ENCODE results near the gene CLEC4M. TPM values are rescaled to one million over a fixed set of nuclear protein-coding genes. Genes with fewer than 3 reads are reported as not detected.

CLEC4M gene
- total and polyA plus RNA-seq, 2 of the 8 experiments (the other 6 are each of a cell fraction or from before 2014, with no cell fraction given), result not detected

DNA sequence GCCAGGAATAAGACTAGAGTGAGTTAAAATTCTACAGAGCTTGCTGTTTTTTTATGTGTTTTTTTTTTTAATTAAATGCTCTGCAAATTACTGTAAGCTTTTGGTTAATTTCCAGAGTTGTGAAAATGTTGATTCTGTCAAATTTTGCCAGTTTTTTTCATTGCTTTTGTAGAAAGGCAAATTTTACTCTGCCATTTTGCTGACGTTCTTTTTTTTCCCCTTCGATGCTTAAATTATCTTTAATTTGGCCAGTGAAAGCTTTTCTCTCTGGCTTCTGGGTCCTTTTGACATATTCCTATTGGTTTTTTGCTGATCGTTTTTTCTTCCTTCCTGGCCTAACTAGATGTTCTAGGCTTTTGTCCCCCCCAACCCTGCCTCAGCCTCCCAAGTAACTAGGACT is 43.2 kb downstream of the CLEC4M start:
- H3K4me3 ChIP-seq (ENCODE audit: extremely low read depth in 1 of 4, insufficient read depth in 2 of 4, low read depth in 3 of 4, low read length in 4 of 4), result no peak overlapping the region
- H3K23me2 ChIP-seq (ENCODE audit: low read depth, low read length), result no peaks in the 10 kb centered on the region
- no peak overlapping the region for H2AK5ac ChIP-seq (ENCODE audit: low read depth, low read length)
- no peaks in the 10 kb centered on the region for H3K79me1 ChIP-seq (ENCODE audit: low read depth, low read length)
- no peak overlapping the region for H3K4ac ChIP-seq (replicated peaks; ENCODE audit: insufficient read length, low read depth, low read length)
- H3K4me2 ChIP-seq (ENCODE audit: insufficient read depth in 1 of 2, low read depth in 2 of 2, low read length in 2 of 2), result no peak overlapping the region
- H3K56ac ChIP-seq (replicated peaks; ENCODE audit: insufficient read length, low read depth, low read length), result no peak overlapping the region
- H3K27me3 ChIP-seq (replicated peaks in 1 of 4; ENCODE audit: control insufficient read depth in 3 of 4, extremely low read depth in 1 of 4, insufficient read depth in 3 of 4, low read length in 3 of 4), result no peaks in the 10 kb centered on the region
- H3K9ac ChIP-seq (replicated peaks in 1 of 4; ENCODE audit: extremely low read depth in 1 of 4, low read depth in 3 of 4, low read length in 3 of 4), result no peak overlapping the region
- ChIA-PET CTCF (ENCODE audit: partially characterized antibody) (interaction anchor here (0.7 to 1.2 kb wide), 2 partner anchors 14 kb away, joined by 3 read pairs; no protein-coding TSS in a partner anchor), POLR2A (ENCODE audit: partially characterized antibody) (no interaction called here)
- TF ChIP-seq CBX5 (IDR thresholded peaks at IDR 0.05; ENCODE audit: low read depth, low read length) (no peak), SP2 (IDR thresholded peaks at IDR 0.05; ENCODE audit: low read length) (no peak), RFX5 (IDR thresholded peaks at IDR 0.05; ENCODE audit: borderline replicate concordance, low read depth, low read length) (no peak), SIRT6 (IDR thresholded peaks at IDR 0.05; ENCODE audit: low read length) (no peak)
- H4K91ac ChIP-seq (replicated peaks; ENCODE audit: insufficient read length, low read length), result no peak overlapping the region
- no peak overlapping the region for H2BK12ac ChIP-seq (ENCODE audit: low read depth, low read length)
- H3K18ac ChIP-seq (ENCODE audit: extremely low read depth, low read length), result no peak overlapping the region
- H3K27ac ChIP-seq (ENCODE audit: low read depth, low read length), result no peak overlapping the region
- H2BK5ac ChIP-seq (ENCODE audit: low read depth, low read length), result no peak overlapping the region
- no peak for FAIRE-seq
- H3K79me2 ChIP-seq (ENCODE audit: control insufficient read depth in 1 of 2, insufficient read depth in 2 of 2, low read length in 2 of 2), result no peaks in the 10 kb centered on the region
- no peaks in the 10 kb centered on the region for H4K20me1 ChIP-seq (replicated peaks in 1 of 2; ENCODE audit: control insufficient read depth in 1 of 2, insufficient read depth in 2 of 2, low read length in 2 of 2)
- no peaks in the 10 kb centered on the region; a peak in 1 of 7 replicates for H3K4me1 ChIP-seq (replicated peaks in 1 of 4; ENCODE audit: control insufficient read depth in 3 of 4, insufficient read depth in 4 of 4, low read length in 3 of 4)
- H4K8ac ChIP-seq (ENCODE audit: extremely low read depth, insufficient read depth, low read length), result no peak overlapping the region
- no peak overlapping the region for H2BK20ac ChIP-seq (ENCODE audit: low read length)
- H3K14ac ChIP-seq (ENCODE audit: insufficient read length), result no peak overlapping the region
- H2AFZ ChIP-seq (ENCODE audit: low read length), result no peak overlapping the region
- no peak overlapping the region for H2BK120ac ChIP-seq (replicated peaks; ENCODE audit: low read depth, low read length)
- 86% methylated on average over 3 of the region's 3 CpGs; no CpG with 5 or more reads in 1 of the 2 experiments for WGBS, 2 experiments (ENCODE audit: extremely low coverage in 1 of 2, insufficient coverage in 1 of 2, insufficient read length in 1 of 2, insufficient replicate concordance in 2 of 2, low coverage in 1 of 2, low lambda C conversion rate in 2 of 2, missing lambda C conversion rate in 1 of 2)
- H4K5ac ChIP-seq (ENCODE audit: insufficient read length, low read depth, low read length), result no peak overlapping the region
- no peaks in the 10 kb centered on the region for H3K36me3 ChIP-seq (ENCODE audit: control insufficient read depth in 2 of 4, insufficient read depth in 4 of 4, low read length in 3 of 4)
- H3K23ac ChIP-seq (ENCODE audit: insufficient read length), result no peak overlapping the region
- no peak overlapping the region for H2BK15ac ChIP-seq (ENCODE audit: low read length)
- peaks cover 9 to 11% of the 10 kb centered on the region in 2 experiments for H3K9me3 ChIP-seq (ENCODE audit: insufficient read depth in 2 of 2, low read depth in 1 of 2, low read length in 1 of 2)
- no peak for DNase-seq (ENCODE audit: low read depth in 1 of 2, low spot score in 2 of 2)

Data from H1 (cell line).